Measurements from ENCODE around the gene WDR45B. TPM values are rescaled to one million over a fixed set of nuclear protein-coding genes. Genes with fewer than 3 reads are reported as not detected.

Gene WDR45B
- polyA plus RNA-seq, 1 experiment, result 141 TPM

DNA sequence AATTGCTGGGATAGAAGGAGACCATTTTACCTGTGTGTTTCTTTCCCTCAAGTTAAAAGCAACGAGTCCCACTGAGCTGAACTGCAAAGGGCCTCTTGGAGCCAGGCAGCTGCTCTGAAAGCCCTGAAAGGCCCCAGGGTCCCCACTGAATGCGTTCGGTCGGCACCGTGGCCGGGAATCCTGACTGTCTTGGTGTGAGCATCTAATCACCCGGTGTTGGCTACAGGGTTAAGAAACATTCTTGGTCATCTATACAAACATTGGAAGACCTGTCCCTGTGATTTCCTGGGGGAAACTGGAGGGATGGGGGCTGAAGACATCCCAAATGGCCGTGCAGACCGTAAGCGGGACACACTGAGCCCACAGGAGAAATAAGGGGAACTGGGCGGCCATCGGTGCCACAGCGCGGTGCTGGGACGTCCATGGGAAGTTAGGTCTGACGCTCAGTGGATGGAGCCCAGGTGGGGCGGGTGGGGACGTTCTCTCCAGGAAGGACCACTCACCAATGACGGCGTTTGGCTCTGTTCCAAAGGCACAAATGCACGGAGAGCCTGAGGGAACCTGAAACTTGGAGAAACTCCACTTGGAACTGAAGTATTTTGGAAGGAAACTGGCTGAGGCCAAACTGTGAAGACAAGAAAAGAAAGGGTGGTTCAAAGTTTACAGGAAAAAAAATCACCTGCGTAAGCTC lies 32.1 kb downstream of the WDR45B start:
- H3K27me3 ChIP-seq (ENCODE audit: control insufficient read depth, insufficient read depth, low read length), result no peaks in the 10 kb centered on the region
- CTCF ChIA-PET, result interaction anchor here (0.7 kb wide), 1 partner anchor 10 kb away, joined by 3 read pairs; no protein-coding TSS in a partner anchor
- H3K36me3 ChIP-seq (ENCODE audit: control insufficient read depth, insufficient read depth, low read length), result peaks cover 29% of the 10 kb centered on the region
- no peak for DNase-seq (ENCODE audit: low read depth)
- POLR2A ChIA-PET, result no interaction called here
- TF ChIP-seq, protein P1, sequence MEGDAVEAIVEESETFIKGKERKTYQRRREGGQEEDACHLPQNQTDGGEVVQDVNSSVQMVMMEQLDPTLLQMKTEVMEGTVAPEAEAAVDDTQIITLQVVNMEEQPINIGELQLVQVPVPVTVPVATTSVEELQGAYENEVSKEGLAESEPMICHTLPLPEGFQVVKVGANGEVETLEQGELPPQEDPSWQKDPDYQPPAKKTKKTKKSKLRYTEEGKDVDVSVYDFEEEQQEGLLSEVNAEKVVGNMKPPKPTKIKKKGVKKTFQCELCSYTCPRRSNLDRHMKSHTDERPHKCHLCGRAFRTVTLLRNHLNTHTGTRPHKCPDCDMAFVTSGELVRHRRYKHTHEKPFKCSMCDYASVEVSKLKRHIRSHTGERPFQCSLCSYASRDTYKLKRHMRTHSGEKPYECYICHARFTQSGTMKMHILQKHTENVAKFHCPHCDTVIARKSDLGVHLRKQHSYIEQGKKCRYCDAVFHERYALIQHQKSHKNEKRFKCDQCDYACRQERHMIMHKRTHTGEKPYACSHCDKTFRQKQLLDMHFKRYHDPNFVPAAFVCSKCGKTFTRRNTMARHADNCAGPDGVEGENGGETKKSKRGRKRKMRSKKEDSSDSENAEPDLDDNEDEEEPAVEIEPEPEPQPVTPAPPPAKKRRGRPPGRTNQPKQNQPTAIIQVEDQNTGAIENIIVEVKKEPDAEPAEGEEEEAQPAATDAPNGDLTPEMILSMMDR (IDR thresholded peaks at IDR 0.05; ENCODE audit: insufficient read depth, low read depth, low read length), result no peak
- H3K4me3 ChIP-seq (ENCODE audit: low read depth, low read length), result no peak overlapping the region

DNA sequence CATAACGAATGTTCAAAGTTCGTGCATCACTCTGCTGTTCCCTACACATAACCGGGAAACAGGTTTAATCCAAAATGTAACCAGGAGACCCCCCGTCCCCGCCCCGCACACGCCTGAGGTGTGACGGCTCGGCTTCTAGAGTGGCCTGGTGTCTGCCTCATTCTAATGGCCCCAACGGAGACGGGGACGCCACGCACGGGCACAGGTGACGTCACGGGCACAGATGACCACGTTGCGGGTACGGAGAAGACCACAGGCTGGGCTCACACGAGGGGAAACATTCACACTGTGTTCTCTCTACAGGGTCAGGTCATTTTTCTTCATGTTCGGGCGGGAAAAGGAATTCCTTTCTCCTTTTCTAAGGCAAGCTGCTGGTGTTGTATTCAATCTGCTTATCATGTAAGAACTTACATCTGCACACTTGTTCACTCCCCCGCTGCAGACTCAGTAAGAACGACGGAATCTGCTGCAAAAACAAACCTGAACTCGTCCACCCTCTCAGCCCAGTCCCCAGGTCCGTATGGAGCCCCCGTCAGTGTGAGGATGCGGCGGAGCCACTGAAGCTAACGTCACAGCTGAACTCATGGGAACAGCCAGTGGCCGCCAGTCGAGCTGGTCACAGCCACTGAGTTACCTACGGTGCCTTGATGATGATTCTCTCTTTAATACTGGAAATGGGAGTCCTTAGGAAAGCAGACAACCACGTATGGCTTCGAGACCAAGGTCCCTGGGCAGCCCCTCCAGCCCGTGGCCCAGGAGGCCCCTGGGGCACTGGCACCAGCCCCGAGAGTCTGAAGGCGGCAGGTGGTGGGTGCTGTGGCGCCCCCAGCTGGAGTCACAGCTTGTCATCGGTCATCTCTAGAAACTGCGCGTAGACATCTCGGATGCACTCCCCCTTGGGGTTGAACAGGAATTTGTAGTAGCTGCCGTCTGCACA lies 32.9 kb downstream of the WDR45B start:
- TF ChIP-seq, protein P1 (IDR thresholded peaks at IDR 0.05; ENCODE audit: insufficient read depth, low read depth, low read length), result no peak
- no peaks in the 10 kb centered on the region for H3K27me3 ChIP-seq (ENCODE audit: control insufficient read depth, insufficient read depth, low read length)
- CTCF ChIA-PET, result interaction anchor here (0.7 kb wide), 1 partner anchor 11 kb away, joined by 3 read pairs; no protein-coding TSS in a partner anchor
- peaks cover 28% of the 10 kb centered on the region for H3K36me3 ChIP-seq (ENCODE audit: control insufficient read depth, insufficient read depth, low read length)
- no peak overlapping the region for H3K4me3 ChIP-seq (ENCODE audit: low read depth, low read length)
- no peak for DNase-seq (ENCODE audit: low read depth)
- POLR2A ChIA-PET, result no interaction called here

DNA sequence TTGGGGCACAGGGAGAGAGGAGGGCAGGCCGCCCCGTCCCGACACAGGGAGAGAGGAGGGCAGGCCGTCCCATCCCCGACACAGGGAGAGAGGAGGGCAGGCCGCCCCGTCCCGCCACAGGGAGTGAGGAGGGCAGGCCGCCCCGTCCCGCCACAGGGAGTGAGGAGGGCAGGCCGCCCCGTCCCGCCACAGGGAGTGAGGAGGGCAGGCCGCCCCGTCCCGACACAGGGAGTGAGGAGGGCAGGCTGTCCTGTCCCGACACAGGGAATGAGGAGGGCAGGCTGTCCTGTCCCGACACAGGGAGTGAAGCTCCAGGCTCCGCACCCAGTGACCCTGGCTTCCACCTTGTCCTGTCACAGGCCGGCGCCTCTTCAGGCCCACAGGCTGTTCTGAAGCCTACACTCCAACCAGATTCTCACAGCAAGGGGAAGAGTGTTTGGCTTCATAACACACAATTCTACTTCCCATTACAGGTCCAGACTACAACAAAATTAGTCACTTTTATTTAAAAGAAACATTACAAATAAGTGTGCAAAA lies 34.1 kb downstream of the WDR45B start:
- H3K4me3 ChIP-seq (ENCODE audit: low read depth, low read length), result no peak overlapping the region
- H3K27me3 ChIP-seq (ENCODE audit: control insufficient read depth, insufficient read depth, low read length), result no peaks in the 10 kb centered on the region
- TF ChIP-seq, protein P1 (IDR thresholded peaks at IDR 0.05; ENCODE audit: insufficient read depth, low read depth, low read length), result no peak
- ChIA-PET POLR2A (no interaction called here), CTCF (no interaction called here)
- H3K36me3 ChIP-seq (ENCODE audit: control insufficient read depth, insufficient read depth, low read length), result peaks cover 24% of the 10 kb centered on the region
- DNase-seq (ENCODE audit: low read depth), result no peak

DNA sequence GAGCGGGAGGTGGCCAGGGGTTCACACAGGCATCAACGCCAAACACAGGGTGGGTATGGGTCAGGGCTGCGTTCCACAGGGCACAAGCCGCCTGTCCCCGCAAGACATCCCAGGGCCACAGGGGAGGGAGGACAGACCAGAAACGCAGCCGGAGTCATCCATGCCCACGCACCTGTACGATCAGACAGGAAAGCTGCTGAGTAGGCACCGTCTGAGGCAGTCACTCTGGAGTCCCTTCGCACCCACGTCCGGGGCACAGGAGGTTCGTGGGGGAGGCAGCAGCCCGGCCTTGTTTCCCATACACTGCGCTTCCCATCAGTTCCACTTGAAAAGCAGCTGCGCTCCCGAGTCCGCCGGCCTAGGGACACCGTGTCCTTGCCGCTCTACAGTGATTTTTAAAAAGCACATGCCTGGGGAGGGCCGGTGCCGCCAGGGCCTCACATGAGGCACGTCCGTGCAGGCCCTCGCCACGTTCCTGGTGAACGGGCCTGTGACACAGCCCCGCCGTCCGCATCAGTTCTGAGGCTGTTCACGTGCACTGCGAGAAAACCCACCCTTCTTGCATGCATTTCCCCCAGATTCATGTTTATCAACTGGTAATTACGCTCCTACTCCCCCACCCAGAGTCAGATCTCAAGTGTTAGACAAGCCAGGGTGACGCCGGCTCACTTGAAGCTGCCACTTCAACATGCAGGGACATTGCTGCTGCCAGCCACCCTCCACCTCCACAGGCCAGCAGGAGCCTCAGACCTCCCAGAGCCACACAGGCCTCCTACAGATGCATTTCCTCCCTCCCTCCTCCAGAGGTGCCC lies 34.8 kb downstream of the WDR45B start:
- Histone ChIP-seq H3K27me3 (ENCODE audit: control insufficient read depth, insufficient read depth, low read length) (no peaks in the 10 kb centered on the region), H3K4me3 (ENCODE audit: low read depth, low read length) (no peak overlapping the region), H3K36me3 (ENCODE audit: control insufficient read depth, insufficient read depth, low read length) (peaks cover 20% of the 10 kb centered on the region)
- no peak for DNase-seq (ENCODE audit: low read depth)
- TF ChIP-seq, protein P1 (IDR thresholded peaks at IDR 0.05; ENCODE audit: insufficient read depth, low read depth, low read length), result no peak
- CTCF ChIA-PET, result no interaction called here
- POLR2A ChIA-PET, result no interaction called here

Measured in BJ (cell line).